ENCODE data around the gene SWAP70.
"Not testable (repeated sequence)": the region's sequence is repeated elsewhere in the genome, so short reads cannot be mapped to it uniquely, and the experiment has no call there.

SWAP70 gene

GRCh38 chr11:9726321-9727022, 62.6 kb downstream of the SWAP70 start:
- DNase-seq, result no peak

- DNase-seq, result no peak
These were observed 64.2 kb downstream of the SWAP70 start for GRCh38 chr11:9728058-9728457.

- no peak for DNase-seq
These were observed 67.4 kb downstream of the SWAP70 start for GRCh38 chr11:9731256-9731655.

GRCh38 chr11:9732453-9732852, 68.6 kb downstream of the SWAP70 start:
- DNase-seq, result no peak

GRCh38 chr11:9733212-9733611, 69.3 kb downstream of the SWAP70 start:
- DNase-seq, result no peak

- no peak for DNase-seq
These were observed 71.4 kb downstream of the SWAP70 start for GRCh38 chr11:9735236-9735635.

GRCh38 chr11:9735919-9736318, 72.0 kb downstream of the SWAP70 start:
- DNase-seq, result no peak

- DNase-seq, result no peak
These were observed 72.5 kb downstream of the SWAP70 start for GRCh38 chr11:9736365-9736764.

- DNase-seq, result no peak
These were observed 74.2 kb downstream of the SWAP70 start for GRCh38 chr11:9738116-9738515.

GRCh38 chr11:9738707-9739106, 74.8 kb downstream of the SWAP70 start:
- no peak for DNase-seq

GRCh38 chr11:9739123-9739900, 75.4 kb downstream of the SWAP70 start:
- no peak for DNase-seq

GRCh38 chr11:9740202-9740883, 76.5 kb downstream of the SWAP70 start:
- DNase-seq, result no peak

- no peak for DNase-seq
These were observed 77.4 kb downstream of the SWAP70 start for GRCh38 chr11:9741260-9741659.

- not testable (repeated sequence) for DNase-seq
These were observed 79.6 kb downstream of the SWAP70 start for GRCh38 chr11:9743512-9743911.

- DNase-seq, result no peak
These were observed 81.7 kb downstream of the SWAP70 start for GRCh38 chr11:9745411-9746211.

- no peak for DNase-seq
These were observed 83.4 kb downstream of the SWAP70 start for GRCh38 chr11:9747229-9747628.

GRCh38 chr11:9747828-9748227, 84.0 kb downstream of the SWAP70 start:
- DNase-seq, result no peak

- peak; percentile 43 for DNase-seq
These were observed 84.6 kb downstream of the SWAP70 start for GRCh38 chr11:9748361-9748970.

- no peak for DNase-seq
These were observed 86.7 kb downstream of the SWAP70 start for GRCh38 chr11:9750551-9750950.

GRCh38 chr11:9752091-9752490, 88.2 kb downstream of the SWAP70 start:
- no peak for DNase-seq

GRCh38 chr11:9753021-9753420, 89.1 kb downstream of the SWAP70 start:
- no peak for DNase-seq

GRCh38 chr11:9754010-9754471, 90.2 kb downstream of the SWAP70 start:
- DNase-seq, result no peak
